Peyer's patch (tissue), 4 donors: Measurements from ENCODE around the gene SH2D3A.

Experiments
- POLR2A ChIP-seq, 2 donors: fragments of 450-650 bp; IDR thresholded peaks; one replicate each; pipeline ENCODE4 v1.5.1; 2017; ENCODE audit warnings: antibody characterized with exemption in 2 of 2, mild to moderate bottlenecking in 2 of 2, moderate library complexity in 2 of 2
- TF ChIP-seq, protein P1 (sequence below), 6 experiments: fragments of 450-650 bp in 4 of 6; fragments of 200-600 bp in 2 of 6; sonication (generic) in 1 of 6; IDR thresholded peaks; one replicate each; pipeline ENCODE4 v1.5.1; 2017 to 2019; ENCODE audit warnings: antibody characterized with exemption in 6 of 6, mild to moderate bottlenecking in 3 of 6, moderate library complexity in 1 of 6

DNA sequence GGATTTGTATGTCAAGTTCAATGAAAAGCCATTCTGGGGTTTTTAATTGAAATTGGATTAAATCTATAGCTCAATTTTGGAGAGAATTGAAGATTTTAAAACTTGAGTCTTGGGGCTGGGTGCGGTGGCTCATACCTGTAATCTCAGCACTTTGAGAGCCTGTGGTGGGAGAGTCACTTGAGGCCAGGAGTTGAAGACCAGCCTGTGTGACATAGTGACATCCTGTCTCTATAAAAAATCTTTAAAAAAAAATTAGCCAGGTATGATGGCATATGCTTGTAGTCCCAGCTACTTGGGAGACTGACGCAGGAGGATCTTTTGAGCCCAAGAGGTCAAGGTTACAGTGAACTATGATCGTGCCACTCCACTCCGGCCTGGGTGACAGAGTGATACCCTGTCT is 46.4 kb upstream of the SH2D3A start:
- TF ChIP-seq, protein P1, sequence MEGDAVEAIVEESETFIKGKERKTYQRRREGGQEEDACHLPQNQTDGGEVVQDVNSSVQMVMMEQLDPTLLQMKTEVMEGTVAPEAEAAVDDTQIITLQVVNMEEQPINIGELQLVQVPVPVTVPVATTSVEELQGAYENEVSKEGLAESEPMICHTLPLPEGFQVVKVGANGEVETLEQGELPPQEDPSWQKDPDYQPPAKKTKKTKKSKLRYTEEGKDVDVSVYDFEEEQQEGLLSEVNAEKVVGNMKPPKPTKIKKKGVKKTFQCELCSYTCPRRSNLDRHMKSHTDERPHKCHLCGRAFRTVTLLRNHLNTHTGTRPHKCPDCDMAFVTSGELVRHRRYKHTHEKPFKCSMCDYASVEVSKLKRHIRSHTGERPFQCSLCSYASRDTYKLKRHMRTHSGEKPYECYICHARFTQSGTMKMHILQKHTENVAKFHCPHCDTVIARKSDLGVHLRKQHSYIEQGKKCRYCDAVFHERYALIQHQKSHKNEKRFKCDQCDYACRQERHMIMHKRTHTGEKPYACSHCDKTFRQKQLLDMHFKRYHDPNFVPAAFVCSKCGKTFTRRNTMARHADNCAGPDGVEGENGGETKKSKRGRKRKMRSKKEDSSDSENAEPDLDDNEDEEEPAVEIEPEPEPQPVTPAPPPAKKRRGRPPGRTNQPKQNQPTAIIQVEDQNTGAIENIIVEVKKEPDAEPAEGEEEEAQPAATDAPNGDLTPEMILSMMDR (IDR thresholded peaks at IDR 0.05): no peak
- no peak for TF ChIP-seq POLR2A (IDR thresholded peaks at IDR 0.05)
